ENCODE data around the gene SNX21.
"Not testable (repeated sequence)": the region's sequence is repeated elsewhere in the genome, so short reads cannot be mapped to it uniquely, and the experiment has no call there.

Gene SNX21

GRCh38 chr20:45851501-45851900, 17.9 kb downstream of the SNX21 start:
- no peak for DNase-seq

DNA sequence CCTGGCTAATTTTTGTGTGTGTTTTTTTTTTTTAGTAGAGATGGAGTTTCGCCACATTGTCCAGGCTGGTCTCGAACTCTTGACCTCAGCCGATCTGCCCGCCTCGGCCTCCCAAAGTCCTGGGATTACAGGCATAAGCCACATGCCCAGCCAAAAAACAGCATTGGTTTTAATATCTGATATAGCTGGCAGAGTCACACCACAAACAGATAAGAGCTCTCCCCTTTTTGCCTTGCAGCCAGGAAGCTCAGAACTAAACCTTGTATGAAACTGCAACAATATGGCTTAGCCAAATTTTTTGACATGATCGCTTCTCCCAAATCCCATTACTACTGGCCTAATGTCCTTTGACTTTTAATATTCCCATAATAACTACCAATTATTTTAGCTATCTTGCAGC, 18.7 kb downstream of the SNX21 start:
- no peak for DNase-seq

DNA sequence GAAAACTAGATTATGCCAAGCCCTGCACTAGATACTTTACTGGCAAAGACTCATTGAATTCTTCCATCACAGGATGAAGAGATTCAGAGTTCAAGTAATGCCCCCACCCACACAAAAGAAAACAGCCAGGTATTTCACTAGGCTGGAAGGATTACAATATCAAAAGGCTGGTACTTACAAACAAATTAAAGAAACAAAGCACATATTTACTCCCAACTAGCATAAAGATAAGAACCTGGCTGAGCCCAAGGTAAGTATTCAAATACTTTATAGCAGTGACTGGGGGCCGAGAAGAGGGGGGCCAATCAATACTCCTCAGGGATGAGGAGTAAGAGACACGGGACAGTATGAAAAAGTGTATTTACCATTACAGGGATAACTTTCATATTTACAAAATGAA, 19.9 kb downstream of the SNX21 start:
- no peak for DNase-seq

- peak; percentile 100 for DNase-seq
Observed at GRCh38 chr20:45857114-45857881, 23.7 kb downstream of the SNX21 start, which contains the start of the genes ACOT8 and ZSWIM3. Gene ACOT8 (minus strand): TSS chr20:45857392. CDS start chr20:45857315, 77 bp downstream. Gene ZSWIM3 (plus strand): TSS chr20:45857614. CDS start chr20:45857826, 212 bp downstream.

DNA sequence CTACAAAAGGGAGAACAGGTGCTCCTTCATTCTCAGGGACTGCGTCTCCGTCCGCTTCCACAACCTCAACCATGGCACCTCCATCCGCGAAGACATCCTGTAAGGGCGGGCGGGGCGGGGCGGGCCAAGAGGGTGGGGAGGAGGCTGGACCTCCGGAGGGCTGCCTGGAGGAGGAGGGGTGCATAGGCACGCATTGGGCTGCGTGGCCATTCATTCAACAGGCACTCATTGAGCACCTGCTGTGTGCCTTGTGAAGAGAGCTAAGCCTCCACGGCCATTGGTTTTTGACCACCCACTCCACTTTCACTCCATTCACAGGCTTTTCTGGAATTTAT, 24.2 kb downstream of the SNX21 start:
- peak; percentile 58 for DNase-seq

DNA sequence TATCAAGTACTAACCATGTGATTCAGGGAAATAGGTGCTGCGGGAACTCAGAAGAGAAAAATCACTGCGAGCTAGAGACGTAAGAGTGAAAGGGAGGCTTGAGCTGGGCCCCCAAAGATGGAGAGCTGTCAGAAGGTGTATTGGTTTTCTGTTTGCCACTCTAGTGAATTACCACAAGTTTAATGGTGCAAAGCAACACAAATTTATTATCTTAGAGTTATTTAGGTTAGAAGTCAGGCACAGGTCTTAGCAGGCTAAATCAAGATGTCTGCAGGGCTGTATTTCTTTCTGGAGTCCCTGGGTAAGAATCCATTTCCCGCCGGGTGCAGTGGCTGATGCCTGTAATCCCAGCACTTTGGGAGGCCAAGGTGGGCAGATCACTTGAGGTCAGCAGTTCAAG, 26.3 kb downstream of the SNX21 start:
- DNase-seq = no peak

DNA sequence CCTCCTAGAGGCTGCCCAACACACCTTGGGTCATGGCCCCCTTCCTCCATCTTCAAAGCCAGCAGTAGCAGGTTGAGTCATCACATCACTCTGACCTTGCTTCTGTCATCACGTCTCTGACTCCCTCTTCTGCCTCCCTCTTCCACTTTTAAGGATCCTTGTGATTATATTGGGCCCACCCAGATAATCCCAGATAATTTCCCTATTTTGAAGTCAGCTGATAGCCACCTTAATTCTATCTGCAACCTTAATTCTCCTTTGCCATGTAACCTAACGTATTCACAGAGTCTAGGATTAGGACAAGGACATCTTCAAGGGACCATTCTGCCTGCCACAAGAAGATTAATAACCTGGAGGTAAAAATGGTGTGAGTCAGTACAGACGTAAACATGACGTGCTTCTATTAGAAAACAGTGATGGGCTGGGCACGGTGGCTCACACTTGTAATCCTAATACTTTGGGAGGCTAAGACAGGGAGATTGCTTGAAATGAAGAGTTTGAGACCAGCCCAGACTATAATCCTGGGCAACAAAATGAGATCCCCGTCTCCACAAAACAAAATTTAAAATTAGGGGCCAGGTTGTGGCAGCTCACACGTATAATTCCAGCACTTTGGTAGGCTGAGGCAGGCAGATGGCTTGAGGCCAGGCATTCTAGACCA, 27.1 kb downstream of the SNX21 start:
- DNase-seq = peak; percentile 13

GRCh38 chr20:45861221-45862075, 27.8 kb downstream of the SNX21 start:
- no peak for DNase-seq

- no peak for DNase-seq
Observed at GRCh38 chr20:45863543-45864470, 30.2 kb downstream of the SNX21 start.

DNA sequence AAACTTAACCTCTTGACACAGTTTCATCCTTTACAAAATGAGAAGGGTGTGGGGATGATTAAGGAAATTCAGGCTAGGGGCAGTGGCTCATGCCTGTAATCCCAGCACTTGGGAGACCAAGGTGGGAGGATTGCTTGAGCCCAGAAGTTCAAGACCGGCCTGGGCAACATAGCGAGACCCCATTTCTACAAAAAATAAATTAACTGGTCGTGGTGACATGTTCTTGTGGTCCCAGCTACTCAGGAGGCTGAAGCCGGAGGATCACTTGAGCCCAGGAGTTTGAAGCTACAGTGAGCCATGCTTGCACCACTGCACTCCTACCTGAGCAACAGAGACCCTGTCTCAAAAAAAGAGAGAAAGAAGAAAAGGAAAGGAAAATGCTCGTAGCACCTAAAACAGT, 32.9 kb downstream of the SNX21 start:
- no peak for DNase-seq

DNA sequence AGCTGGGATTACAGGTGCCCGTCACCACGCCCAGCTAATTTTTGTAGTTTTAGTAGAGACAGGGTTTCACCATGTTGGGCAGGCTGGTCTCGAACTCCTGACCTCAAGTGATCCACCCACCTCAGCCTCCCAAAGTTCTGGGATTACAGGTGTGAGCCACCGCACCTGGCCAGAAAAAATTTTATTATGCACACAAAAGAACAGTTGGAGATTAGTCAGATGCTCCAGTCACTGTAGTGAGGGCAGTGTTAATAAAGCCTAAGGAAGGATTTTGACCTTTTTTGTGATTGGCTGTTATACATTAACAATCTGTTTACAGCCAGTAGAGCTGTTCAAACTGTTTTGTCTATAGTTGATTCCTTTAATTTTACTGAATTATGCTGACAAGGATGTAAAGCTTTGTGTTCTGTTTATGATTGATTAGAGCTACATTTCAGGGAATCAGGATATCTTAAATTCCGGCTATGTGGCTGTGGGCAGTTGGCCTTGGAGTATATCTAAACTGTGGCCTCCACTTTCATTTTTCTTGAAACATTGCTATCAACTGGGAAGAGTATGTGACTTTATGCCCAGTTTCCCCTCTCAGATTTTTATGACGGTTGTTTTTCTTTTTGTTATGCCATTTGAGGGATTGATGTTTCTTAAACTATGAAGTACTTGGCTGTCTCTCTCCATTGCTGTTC, 33.7 kb downstream of the SNX21 start:
- no peak for DNase-seq

DNA sequence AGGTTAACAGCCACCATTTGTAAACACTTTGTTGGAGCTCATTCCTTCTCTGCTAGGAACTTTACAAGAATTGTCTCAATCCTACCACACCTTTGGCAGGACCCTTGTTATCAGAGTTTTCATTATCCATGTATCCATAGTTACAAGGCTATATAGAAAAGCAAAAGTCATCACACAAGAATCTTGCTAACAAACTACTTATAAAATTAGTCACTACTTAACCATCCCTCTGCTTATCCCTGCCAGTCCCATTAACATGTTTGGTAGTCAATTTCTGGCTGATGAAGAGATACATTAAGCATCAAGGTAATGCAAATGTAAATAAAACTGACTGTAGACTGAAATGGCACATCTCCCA, 34.2 kb downstream of the SNX21 start:
- no peak for DNase-seq

DNA sequence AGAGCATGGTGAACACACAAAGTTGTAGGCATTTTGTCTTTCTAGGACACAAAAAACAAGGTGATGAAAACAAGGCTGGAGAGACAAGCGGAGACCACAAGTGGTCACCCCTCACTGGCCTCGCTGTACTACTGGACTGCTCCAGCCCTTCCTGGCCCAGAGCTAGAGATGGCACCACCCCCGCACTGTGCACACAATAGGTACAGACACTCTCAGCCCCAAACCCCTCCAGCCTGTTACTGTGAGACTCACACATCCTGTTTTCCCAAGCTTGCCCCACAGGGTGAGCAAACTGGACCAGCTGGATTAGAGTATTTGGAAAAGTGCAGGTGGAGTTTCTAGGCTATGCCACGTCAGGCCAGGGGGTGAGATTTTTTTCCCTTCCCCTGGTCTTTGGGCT, 39.0 kb downstream of the SNX21 start:
- DNase-seq = no peak

DNA sequence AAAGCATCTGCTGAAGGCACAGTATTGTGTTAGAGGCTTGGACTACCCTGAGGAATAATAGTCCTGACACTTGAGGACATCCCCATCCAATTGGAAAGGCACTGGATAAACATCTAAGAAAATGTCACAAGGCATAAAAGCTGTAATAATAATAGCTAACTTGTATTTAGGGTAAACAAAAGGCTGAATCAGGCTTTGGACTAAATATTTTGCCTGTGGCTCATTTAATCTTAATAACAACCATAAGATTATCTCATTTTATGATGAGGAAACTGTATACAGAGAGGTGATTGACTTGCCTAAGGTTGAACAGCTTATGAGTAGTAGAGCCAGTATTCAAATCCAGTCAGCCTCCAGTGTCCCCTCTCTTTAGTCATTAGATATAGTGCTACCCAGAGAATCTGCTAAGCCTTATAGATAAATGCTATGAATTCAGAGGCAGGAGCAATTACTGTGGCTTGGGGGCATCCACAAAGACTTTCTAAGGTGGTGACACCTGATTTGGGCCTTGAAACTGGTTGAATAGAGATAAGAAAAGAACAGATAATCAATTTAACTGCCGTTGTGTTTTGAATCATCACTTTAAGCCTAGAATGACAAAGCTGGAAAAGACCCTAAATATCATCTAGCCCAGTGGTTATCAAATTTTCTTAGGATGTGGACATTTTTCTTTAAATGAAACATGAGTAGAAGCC, 40.0 kb downstream of the SNX21 start:
- DNase-seq = no peak

- not testable (repeated sequence) for DNase-seq
Observed at GRCh38 chr20:45874104-45874481, 40.5 kb downstream of the SNX21 start.

- DNase-seq = no peak
Observed at GRCh38 chr20:45874576-45874975, 41.0 kb downstream of the SNX21 start.

GRCh38 chr20:45878076-45878761, 44.6 kb downstream of the SNX21 start:
- no peak for DNase-seq

DNA sequence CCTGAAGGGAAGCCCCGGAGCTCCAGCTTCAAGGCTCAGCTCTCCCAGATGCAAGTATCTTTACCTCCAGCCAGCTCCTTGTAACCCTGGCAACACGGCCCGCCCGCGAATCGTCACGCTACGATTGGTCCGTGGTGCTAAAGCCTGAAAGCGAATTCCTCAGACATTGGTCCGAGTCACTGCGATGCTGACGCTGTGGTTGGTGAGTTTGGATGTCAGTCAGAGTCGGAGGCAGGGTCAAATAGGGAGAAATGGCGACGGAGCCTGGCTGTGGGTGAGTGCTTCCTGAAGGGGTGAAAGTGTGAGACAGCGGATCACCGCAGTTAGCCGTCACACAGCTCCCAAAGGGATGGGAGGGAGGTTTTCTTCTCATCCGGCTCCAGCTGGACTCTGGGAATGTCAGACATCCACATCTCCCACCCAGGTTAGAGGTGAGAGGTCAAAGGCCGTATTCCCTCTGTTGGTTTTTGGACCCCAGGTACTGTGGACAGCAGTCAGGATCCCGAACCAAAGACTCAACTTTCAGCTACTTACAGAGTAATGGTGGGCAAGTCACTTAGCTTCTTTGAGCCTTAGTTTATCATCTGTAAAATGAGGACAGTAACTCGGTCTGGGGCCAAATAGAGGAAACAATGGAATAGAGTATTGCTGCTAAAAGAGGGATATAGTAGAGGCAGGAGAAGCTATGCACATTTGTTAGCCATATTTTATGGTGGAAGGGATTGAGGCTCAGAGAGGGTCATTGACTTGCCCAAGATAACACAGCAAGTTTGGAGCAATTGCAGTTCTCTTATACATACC, 47.6 kb downstream of the SNX21 start, which contains the start of gene ZSWIM1:
ZSWIM1 (plus strand) TSS at position 240 of the 801 bp plus-strand sequence. CDS start 1,366 bp downstream, outside the sequence.
- DNase-seq = peak; percentile 98

- no peak for DNase-seq
Observed at GRCh38 chr20:45882469-45883099, 49.0 kb downstream of the SNX21 start.
